GM12878 (cell line): ENCODE results near the gene GJD3. TPM values are rescaled to one million over a fixed set of nuclear protein-coding genes. Genes with fewer than 3 reads are reported as not detected.

Source experiments
- ATAC-seq: fragments of 200-7000 bp; cut with Tn5 transposase; 3 replicates; pipeline ENCODE4 v1.9.1; 2020; ENCODE audit warnings: mild to moderate bottlenecking, moderate library complexity
- BruUV-seq: library from RNA; stranded (reverse); fragments of 400-500 nt; replicated peaks from 2 replicates; lab custom pipeline; 2021; lab: Mats Ljungman, UMichigan
- CTCF ChIA-PET: fragments of 300-600 bp; sonication (Branson Sonifier 250); formaldehyde crosslinking; extraction: SDS; loops from one replicate; lab custom pipeline; 2021; ENCODE audit warnings: inconsistent platforms; lab: Yijun Ruan, JAX
- POLR2A ChIA-PET: fragments of 350-600 bp; formaldehyde crosslinking; extraction: SDS; loops from one replicate; lab custom pipeline; 2021; ENCODE audit warnings: inconsistent platforms; lab: Charles Lee
- RAD21 ChIA-PET: fragments of 300-600 bp; sonication (Branson Sonifier 250); formaldehyde crosslinking; loops from one replicate; lab custom pipeline; 2023; ENCODE audit warnings: antibody characterized with exemption; ENCODE audit not compliant: unreplicated experiment; lab: Charles Lee
- SMC1A ChIA-PET: fragments of 300-600 bp; sonication (Branson Sonifier 250); formaldehyde crosslinking; loops from one replicate; lab custom pipeline; 2023; ENCODE audit not compliant: unreplicated experiment, uncharacterized antibody; lab: Charles Lee
- DNase-seq: peaks from one replicate; pipeline ENCODE4 v3.0.0-alpha.2; 2011; ENCODE audit warnings: low read depth, low spot score
- FAIRE-seq: peaks from 3 replicates; lab custom pipeline; 2011; peaks lifted over from hg19 to GRCh38; lab: Jason Lieb, UNC
- H2AFZ ChIP-seq: 2 replicates; pipeline ENCODE4 v1.6.0; 2011; ENCODE audit warnings: low read depth, low read length, control low read depth; ENCODE audit not compliant: control insufficient read depth
- H3K27ac ChIP-seq: 2 replicates; pipeline ENCODE4 v1.5.1; 2011; ENCODE audit warnings: control low read depth; ENCODE audit not compliant: control insufficient read depth, insufficient read depth
- H3K27me3 ChIP-seq, 2 experiments: replicated peaks in 1 of 2; 2 replicates each; pipeline versions ENCODE4 v1.6.0 to v1.6.1; 2011; ENCODE audit warnings: low read length in 1 of 2; ENCODE audit not compliant: control insufficient read depth in 2 of 2, insufficient read depth in 2 of 2
- H3K36me3 ChIP-seq, 2 experiments: 2 replicates each; pipeline ENCODE4 v1.5.1; 2011; ENCODE audit warnings: low read length in 1 of 2; ENCODE audit not compliant: control insufficient read depth in 2 of 2, insufficient read depth in 2 of 2
- H3K4me1 ChIP-seq: 2 replicates; pipeline ENCODE4 v1.6.1; 2011; ENCODE audit warnings: mild to moderate bottlenecking, low read length, moderate library complexity, mixed read lengths; ENCODE audit not compliant: control insufficient read depth, insufficient read depth
- H3K4me2 ChIP-seq: 2 replicates; pipeline ENCODE4 v1.6.0; 2011; ENCODE audit warnings: control low read depth; ENCODE audit not compliant: control insufficient read depth, insufficient read depth
- H3K4me3 ChIP-seq: fragments of 200-600 bp; sonication (generic); 2 replicates; pipeline ENCODE4 v1.5.1; 2016
- H3K79me2 ChIP-seq: 2 replicates; pipeline ENCODE4 v1.6.0; 2011; ENCODE audit warnings: low read length; ENCODE audit not compliant: control insufficient read depth, insufficient read depth
- H3K9ac ChIP-seq: 2 replicates; pipeline ENCODE4 v1.8.0; 2011; ENCODE audit warnings: low read length, control low read depth, mixed read lengths; ENCODE audit not compliant: control insufficient read depth, insufficient read depth
- H3K9me3 ChIP-seq: replicated peaks from 3 replicates; pipeline ENCODE4 v1.5.1; 2011; ENCODE audit warnings: mild to moderate bottlenecking, low read length; ENCODE audit not compliant: control insufficient read depth, insufficient read depth
- H4K20me1 ChIP-seq: 2 replicates; pipeline ENCODE4 v1.6.0; 2011; ENCODE audit not compliant: control insufficient read depth, insufficient read depth
- BRCA1 ChIP-seq: IDR thresholded peaks from 2 replicates; pipeline ENCODE4 v1.6.1; 2011; ENCODE audit warnings: low read depth, low read length, improper control_type of control experiment
- CREB1 ChIP-seq: IDR thresholded peaks from 2 replicates; pipeline ENCODE4 v1.6.1; 2012; ENCODE audit warnings: low read depth, mild to moderate bottlenecking, inconsistent platforms
- FOS ChIP-seq: IDR thresholded peaks from 3 replicates; pipeline ENCODE4 v1.6.1; 2011; ENCODE audit warnings: borderline replicate concordance; ENCODE audit not compliant: insufficient read length; ENCODE audit errors: extremely low read depth
- GATAD2B ChIP-seq: fragments of 450-650 bp; conservative IDR thresholded peaks from 2 replicates; pipeline ENCODE4 v1.6.1; 2017; ENCODE audit warnings: low read depth, mild to moderate bottlenecking, moderate library complexity
- MTA3 ChIP-seq: IDR thresholded peaks from 2 replicates; pipeline ENCODE4 v1.6.1; 2012; ENCODE audit warnings: low read length, inconsistent platforms, borderline replicate concordance
- MXI1 ChIP-seq: fragments of 150-350 bp; IDR thresholded peaks from 2 replicates; pipeline ENCODE4 v1.6.1; 2011; ENCODE audit warnings: low read depth, mild to moderate bottlenecking, inconsistent platforms, low read length, improper control_type of control experiment
- NR2F1 ChIP-seq: fragments of 450-650 bp; conservative IDR thresholded peaks from 2 replicates; pipeline ENCODE4 v1.6.1; 2017; ENCODE audit warnings: mild to moderate bottlenecking
- RB1 ChIP-seq: fragments of 450-650 bp; formaldehyde crosslinking; IDR thresholded peaks from 2 replicates; pipeline ENCODE4 v1.6.1; 2017; ENCODE audit warnings: mild to moderate bottlenecking, borderline replicate concordance
- RUNX3 ChIP-seq: IDR thresholded peaks from 2 replicates; pipeline ENCODE4 v1.6.1; 2012; ENCODE audit warnings: low read length, inconsistent platforms
- SP1 ChIP-seq: IDR thresholded peaks from one replicate; pipeline ENCODE4 v1.6.1; 2011; ENCODE audit warnings: low read depth, low read length
- YBX1 ChIP-seq: fragments of 450-650 bp; IDR thresholded peaks from 2 replicates; pipeline ENCODE4 v1.6.1; 2016; ENCODE audit warnings: antibody characterized with exemption
- WGBS: methylation state at CpG from one replicate; pipeline ENCODE4 v1.1.6; 2016; ENCODE audit warnings: low lambda C conversion rate; ENCODE audit not compliant: insufficient replicate concordance, insufficient coverage; ENCODE audit errors: missing lambda C conversion rate; 5-methylcytosine and 5-hydroxymethylcytosine counted together
- in situ Hi-C: fragments of 300-500 bp; cut with MboI; formaldehyde crosslinking; loops from 9 replicates; pipeline ENCODE4 v1.14.3; 2018; ENCODE audit warnings: mixed read lengths
- intact Hi-C: fragments of 100-400 bp; cut with micrococcal nuclease; formaldehyde crosslinking; loops from one replicate; pipeline ENCODE4 v1.14.2; 2022; ENCODE audit not compliant: unreplicated experiment
- polyA plus RNA-seq, 11 experiments: library from polyadenylated mRNA; depleted of rRNA in 4 of 11; unstranded in 6 of 11; stranded (reverse) in 5 of 11; fragments of >200 nt; fragmentation: Nextera tagmentation in 4 of 11; fragmentation: Illumina TruSeq in 1 of 11; extraction: Ambion mirVana in 4 of 11; extraction: Trizol in 1 of 11; gene quantifications; 1 replicate in 1 of 11; 2 replicates in 10 of 11; pipeline versions ENCODE4 v1.2.1 to v1.2.3, GENCODE V29; 2011 to 2016; ENCODE audit warnings: inconsistent platforms in 2 of 11, missing spikeins in 2 of 11, low read depth in 1 of 11
- total RNA-seq, 4 experiments: library from RNA; depleted of rRNA in 3 of 4; stranded (reverse); fragments of >200 nt in 3 of 4; fragmentation: Illumina TruSeq in 1 of 4; extraction: Trizol in 1 of 4; gene quantifications; 2 replicates each; pipeline versions ENCODE4 v1.2.1 to v1.2.3, GENCODE V29; 2013 to 2021

The GJD3 gene
- total and polyA plus RNA-seq, 10 of the 15 experiments (the other 5 are each of a cell fraction or from before 2014, with no cell fraction given), result 1.6 TPM; not detected in 9

DNA sequence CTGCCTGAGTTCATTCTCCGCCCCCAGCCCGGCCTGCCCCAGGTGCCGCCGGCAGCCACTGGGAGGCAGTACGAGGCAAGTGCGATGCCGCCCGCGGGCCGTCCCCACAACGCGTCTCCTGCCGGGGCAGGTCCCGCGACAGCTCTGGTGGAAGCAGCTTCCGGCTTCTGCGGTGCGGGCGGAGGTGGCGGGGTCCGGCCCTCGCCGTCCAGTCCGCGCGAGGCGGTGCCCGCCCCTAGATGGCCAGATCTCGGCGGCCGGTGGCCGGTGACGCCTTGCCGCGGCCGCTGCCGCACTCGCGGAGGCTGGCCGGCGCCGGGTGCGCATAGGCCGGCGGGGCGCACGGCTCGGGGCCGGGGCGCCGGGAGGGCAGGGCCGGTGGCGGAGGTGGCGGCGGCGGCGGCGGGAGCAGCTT lies 1.8 kb downstream of the GJD3 start (continued):
- no peak for TF ChIP-seq FOS
- no peak for TF ChIP-seq MTA3
- no peak for TF ChIP-seq SP1
- TF ChIP-seq BRCA1, result peak; percentile 40; the same call in 1 of the 2 replicates
- peak; percentile 76; the same call in 1 of the 2 replicates for TF ChIP-seq GATAD2B
- peak; percentile 54; the same call in 1 of the 2 replicates for TF ChIP-seq NR2F1
- TF ChIP-seq YBX1, result no peak
- no peak for TF ChIP-seq CREB1
- TF ChIP-seq RUNX3, result 0 out of 2 replicates have a peak, but pooled peaks have one; percentile 36

DNA sequence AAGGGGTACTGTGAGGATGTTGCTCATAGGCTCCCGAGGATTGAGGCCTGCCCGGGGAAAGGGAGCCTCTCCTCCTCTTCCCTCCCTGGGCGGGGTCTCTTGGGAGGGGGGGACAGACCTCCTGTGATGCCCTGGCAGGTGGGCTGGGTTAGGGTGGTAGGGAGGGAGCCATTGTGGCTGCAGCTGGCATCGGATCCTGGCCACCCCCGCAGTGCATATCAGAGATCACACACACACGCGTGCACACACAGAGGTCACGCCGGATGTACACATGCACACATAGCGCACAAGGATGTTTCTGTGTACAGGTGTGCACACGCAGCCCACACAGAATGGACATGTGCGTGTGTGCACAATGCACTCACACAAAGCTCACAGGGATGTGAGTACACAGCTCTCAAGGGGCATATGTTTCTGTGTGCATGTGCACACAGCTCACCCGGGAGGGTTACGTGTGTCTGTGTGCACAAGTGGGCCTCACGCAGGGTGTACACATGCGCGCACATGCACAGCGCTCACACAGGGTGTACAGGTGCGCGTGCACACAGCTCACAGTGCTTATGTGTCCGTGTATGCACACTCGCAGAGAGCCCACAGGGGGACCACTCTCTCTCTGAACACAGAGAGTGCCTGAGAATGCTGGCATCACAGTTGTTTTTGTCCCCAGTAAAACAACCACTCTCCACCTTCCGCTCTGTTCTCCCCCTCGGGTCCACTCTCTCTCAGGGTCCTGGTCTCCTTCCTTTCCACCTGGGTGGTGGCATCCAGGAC lies 2.4 kb downstream of the GJD3 start:
- SMC1A ChIA-PET, result interaction anchor here (0.6 to 4.9 kb wide), 8 partner anchors 36 to 292 kb away, joined by 3 to 38 read pairs (median 4); partner anchors contain the start of gene IGFBP4
- Histone ChIP-seq H4K20me1 (no peaks in the 10 kb centered on the region), H3K9me3 (no peaks in the 10 kb centered on the region; the same call in 2 of the 3 replicates), H2AFZ (peak overlapping the region; percentile 62; the same call in 1 of the 2 replicates), H3K9ac (no peak overlapping the region; the same call in 1 of the 2 replicates), H3K27me3 (peaks cover 0 to 2% of the 10 kb centered on the region in 2 experiments; a peak in 1 of 4 replicates), H3K4me2 (peak overlapping the region; percentile 85)
- peak; percentile 21 for ATAC-seq
- intact Hi-C loops, result loop anchor here (5.0 kb wide), 2 partner anchors 80 to 185 kb away; partner anchors contain the start of gene IGFBP4
- RAD21 ChIA-PET, result interaction anchor here (0.6 to 3.5 kb wide), 13 partner anchors 10 to 263 kb away, joined by 3 to 29 read pairs (median 3); partner anchors contain the start of gene IGFBP4
- FAIRE-seq, result no peak
- POLR2A ChIA-PET, result interaction anchor here (0.6 to 2.2 kb wide), 2 partner anchors 84 to 170 kb away, joined by 3 to 5 read pairs; no protein-coding TSS in a partner anchor
- CTCF ChIA-PET, result interaction anchor here (0.6 to 5.9 kb wide), 20 partner anchors 14 to 1301 kb away, joined by 3 to 75 read pairs (median 4); partner anchors contain the start of gene TOP2A
- 0 out of 2 replicates have a peak, but pooled peaks have one; percentile 1 for TF ChIP-seq MXI1
- TF ChIP-seq RB1, result no peak
- TF ChIP-seq, all 136 proteins: peak for 1
- H3K79me2 ChIP-seq, result no peaks in the 10 kb centered on the region
- no peaks in the 10 kb centered on the region; a peak in 1 of 4 replicates for H3K36me3 ChIP-seq
- H3K4me1 ChIP-seq, result no peaks in the 10 kb centered on the region; the same call in none of the 2 replicates
- no peak overlapping the region for H3K27ac ChIP-seq
- no peak for DNase-seq
- WGBS, result 64% methylated on average over 24 of the region's 24 CpGs
- BruUV-seq, result no TSS peak
- peak overlapping the region; percentile 65; the same call in 1 of the 2 replicates for H3K4me3 ChIP-seq
- in situ Hi-C loops, result no loop called here
